ENCODE measurements around the gene DDX52.

The DDX52 gene

GRCh38 chr17:37598145-37598544 lies 45.1 kb downstream of the DDX52 start:
- Histone ChIP-seq H3K9me2 (ENCODE audit: low read depth, low read length) (no peaks in the 10 kb centered on the region), H4K20me1 (ENCODE audit: insufficient read depth, low read length) (no peaks in the 10 kb centered on the region), H3K79me2 (ENCODE audit: insufficient read depth, low read length) (peaks cover 21% of the 10 kb centered on the region), H3K9ac (ENCODE audit: low read length) (no peak overlapping the region), H3K4me1 (ENCODE audit: insufficient read depth, low read length, severe bottlenecking) (no peaks in the 10 kb centered on the region), H3K4me3 (ENCODE audit: low read depth, low read length, poor library complexity, severe bottlenecking) (no peak overlapping the region), H3K9me3 (ENCODE audit: low read length) (no peaks in the 10 kb centered on the region), H3F3A (ENCODE audit: insufficient read depth, low read length) (no peaks in the 10 kb centered on the region; the same call in 1 of the 2 replicates), H2AFZ (ENCODE audit: low read length) (no peak overlapping the region), H3K36me3 (ENCODE audit: insufficient read depth, low read length) (peaks cover 74% of the 10 kb centered on the region), H3K4me2 (ENCODE audit: low read length) (no peak overlapping the region), H3K27me3 (ENCODE audit: insufficient read depth, low read length) (no peaks in the 10 kb centered on the region), H3K27ac (ENCODE audit: low read depth, low read length, poor library complexity, severe bottlenecking) (no peak overlapping the region)
- no peak for TF ChIP-seq EZH2 (IDR thresholded peaks at IDR 0.05; ENCODE audit: borderline replicate concordance, low read length)
- TF ChIP-seq CTCF (IDR thresholded peaks at IDR 0.05; ENCODE audit: low read length): no peak

- no peaks in the 10 kb centered on the region for H3K4me1 ChIP-seq (ENCODE audit: insufficient read depth, low read length, severe bottlenecking)
- H3K36me3 ChIP-seq (ENCODE audit: insufficient read depth, low read length): peaks cover 90% of the 10 kb centered on the region
Measured at GRCh38 chr17:37592291-37592690, 51.0 kb downstream of the DDX52 start.

DNA sequence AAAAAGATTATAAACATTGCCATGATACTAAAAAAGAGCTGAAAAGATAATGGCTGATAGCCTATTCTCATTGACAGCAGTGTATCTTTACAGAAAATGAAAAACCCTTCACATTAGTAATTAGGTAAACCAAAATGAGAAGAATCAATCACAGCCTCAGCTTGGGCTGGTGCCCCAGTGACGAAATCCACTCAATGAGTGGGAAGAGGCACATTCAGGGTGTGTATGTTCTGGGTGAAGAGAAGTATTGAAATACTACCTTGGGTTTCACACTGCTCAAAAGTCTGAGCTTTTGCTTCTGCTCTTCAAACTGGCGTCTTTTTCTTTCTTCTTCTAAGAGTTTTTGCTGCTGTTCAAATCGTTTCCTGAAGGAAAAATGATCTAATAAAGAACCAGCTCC lies 58.2 kb downstream of the DDX52 start:
- H3K27me3 ChIP-seq (ENCODE audit: insufficient read depth, low read length): no peaks in the 10 kb centered on the region
- H3K4me1 ChIP-seq (ENCODE audit: insufficient read depth, low read length, severe bottlenecking): no peaks in the 10 kb centered on the region
- no peak for TF ChIP-seq EZH2 (IDR thresholded peaks at IDR 0.05; ENCODE audit: borderline replicate concordance, low read length)
- TF ChIP-seq CTCF (IDR thresholded peaks at IDR 0.05; ENCODE audit: low read length): no peak
- H3K4me2 ChIP-seq (ENCODE audit: low read length): no peak overlapping the region
- H4K20me1 ChIP-seq (ENCODE audit: insufficient read depth, low read length): no peaks in the 10 kb centered on the region
- no peaks in the 10 kb centered on the region for H3K79me2 ChIP-seq (ENCODE audit: insufficient read depth, low read length)
- no peaks in the 10 kb centered on the region for H3F3A ChIP-seq (ENCODE audit: insufficient read depth, low read length)
- no peak overlapping the region for H2AFZ ChIP-seq (ENCODE audit: low read length)
- no peaks in the 10 kb centered on the region for H3K9me2 ChIP-seq (ENCODE audit: low read depth, low read length)
- peaks cover 85% of the 10 kb centered on the region for H3K36me3 ChIP-seq (ENCODE audit: insufficient read depth, low read length)
- no peak overlapping the region for H3K9ac ChIP-seq (ENCODE audit: low read length)
- H3K27ac ChIP-seq (ENCODE audit: low read depth, low read length, poor library complexity, severe bottlenecking): no peak overlapping the region
- no peak overlapping the region for H3K4me3 ChIP-seq (ENCODE audit: low read depth, low read length, poor library complexity, severe bottlenecking)
- H3K9me3 ChIP-seq (ENCODE audit: low read length): no peaks in the 10 kb centered on the region

More at GRCh38 chr17:37592291-37592690, 51.0 kb downstream of the DDX52 start:
- no peak overlapping the region for H3K4me3 ChIP-seq (ENCODE audit: low read depth, low read length, poor library complexity, severe bottlenecking)
- no peak overlapping the region for H2AFZ ChIP-seq (ENCODE audit: low read length)
- no peaks in the 10 kb centered on the region for H3F3A ChIP-seq (ENCODE audit: insufficient read depth, low read length)
- H3K79me2 ChIP-seq (ENCODE audit: insufficient read depth, low read length): peaks cover 19% of the 10 kb centered on the region; the same call in 1 of the 2 replicates
- H3K27me3 ChIP-seq (ENCODE audit: insufficient read depth, low read length): no peaks in the 10 kb centered on the region
- no peaks in the 10 kb centered on the region for H4K20me1 ChIP-seq (ENCODE audit: insufficient read depth, low read length)
- no peaks in the 10 kb centered on the region for H3K9me3 ChIP-seq (ENCODE audit: low read length)
- H3K4me2 ChIP-seq (ENCODE audit: low read length): no peak overlapping the region
- H3K27ac ChIP-seq (ENCODE audit: low read depth, low read length, poor library complexity, severe bottlenecking): no peak overlapping the region
- no peak overlapping the region for H3K9ac ChIP-seq (ENCODE audit: low read length)
- H3K9me2 ChIP-seq (ENCODE audit: low read depth, low read length): no peaks in the 10 kb centered on the region
- no peak for TF ChIP-seq CTCF (IDR thresholded peaks at IDR 0.05; ENCODE audit: low read length)
- no peak for TF ChIP-seq EZH2 (IDR thresholded peaks at IDR 0.05; ENCODE audit: borderline replicate concordance, low read length)

Data from OCI-LY1 (cell line).